Measurements from ENCODE around the gene PDE12.

DNA sequence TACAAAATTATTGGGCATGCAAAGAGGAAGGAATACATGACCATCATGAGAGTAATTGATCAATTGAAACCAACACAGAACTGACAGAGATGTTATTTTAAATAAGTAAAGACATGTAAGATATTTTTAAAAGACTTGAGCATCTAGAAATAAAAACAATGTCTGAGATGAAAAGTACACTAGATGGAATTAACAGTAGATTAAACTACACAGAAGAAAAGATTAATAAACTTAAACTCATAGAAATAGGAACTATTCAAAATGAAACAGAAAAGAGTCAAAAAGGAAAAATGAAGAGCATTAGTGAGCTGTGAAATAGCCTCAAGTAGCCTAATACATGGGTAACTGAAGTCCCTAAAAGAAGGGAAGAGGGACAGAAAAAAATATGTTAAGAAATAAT lies 49.6 kb downstream of the PDE12 start:
- TF ChIP-seq PPARA (CRISPR knock-in tag; IDR thresholded peaks at IDR 0.05; ENCODE audit: borderline replicate concordance) (no peak), ZC3H10 (CRISPR knock-in tag; IDR thresholded peaks at IDR 0.05) (no peak), ZFP30 (CRISPR knock-in tag; IDR thresholded peaks at IDR 0.05) (peak; percentile 90), TSHZ2 (CRISPR knock-in tag; IDR thresholded peaks at IDR 0.05) (no peak), ZNF8 (CRISPR knock-in tag; IDR thresholded peaks at IDR 0.05) (no peak), ZNF565 (CRISPR knock-in tag; conservative IDR thresholded peaks at IDR 0.05; ENCODE audit: low read depth) (no peak)
- TF ChIP-seq, protein P1, sequence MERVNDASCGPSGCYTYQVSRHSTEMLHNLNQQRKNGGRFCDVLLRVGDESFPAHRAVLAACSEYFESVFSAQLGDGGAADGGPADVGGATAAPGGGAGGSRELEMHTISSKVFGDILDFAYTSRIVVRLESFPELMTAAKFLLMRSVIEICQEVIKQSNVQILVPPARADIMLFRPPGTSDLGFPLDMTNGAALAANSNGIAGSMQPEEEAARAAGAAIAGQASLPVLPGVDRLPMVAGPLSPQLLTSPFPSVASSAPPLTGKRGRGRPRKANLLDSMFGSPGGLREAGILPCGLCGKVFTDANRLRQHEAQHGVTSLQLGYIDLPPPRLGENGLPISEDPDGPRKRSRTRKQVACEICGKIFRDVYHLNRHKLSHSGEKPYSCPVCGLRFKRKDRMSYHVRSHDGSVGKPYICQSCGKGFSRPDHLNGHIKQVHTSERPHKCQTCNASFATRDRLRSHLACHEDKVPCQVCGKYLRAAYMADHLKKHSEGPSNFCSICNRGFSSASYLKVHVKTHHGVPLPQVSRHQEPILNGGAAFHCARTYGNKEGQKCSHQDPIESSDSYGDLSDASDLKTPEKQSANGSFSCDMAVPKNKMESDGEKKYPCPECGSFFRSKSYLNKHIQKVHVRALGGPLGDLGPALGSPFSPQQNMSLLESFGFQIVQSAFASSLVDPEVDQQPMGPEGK (CRISPR knock-in tag; IDR thresholded peaks at IDR 0.05; ENCODE audit: borderline replicate concordance), result no peak
- TF ChIP-seq, protein P2, sequence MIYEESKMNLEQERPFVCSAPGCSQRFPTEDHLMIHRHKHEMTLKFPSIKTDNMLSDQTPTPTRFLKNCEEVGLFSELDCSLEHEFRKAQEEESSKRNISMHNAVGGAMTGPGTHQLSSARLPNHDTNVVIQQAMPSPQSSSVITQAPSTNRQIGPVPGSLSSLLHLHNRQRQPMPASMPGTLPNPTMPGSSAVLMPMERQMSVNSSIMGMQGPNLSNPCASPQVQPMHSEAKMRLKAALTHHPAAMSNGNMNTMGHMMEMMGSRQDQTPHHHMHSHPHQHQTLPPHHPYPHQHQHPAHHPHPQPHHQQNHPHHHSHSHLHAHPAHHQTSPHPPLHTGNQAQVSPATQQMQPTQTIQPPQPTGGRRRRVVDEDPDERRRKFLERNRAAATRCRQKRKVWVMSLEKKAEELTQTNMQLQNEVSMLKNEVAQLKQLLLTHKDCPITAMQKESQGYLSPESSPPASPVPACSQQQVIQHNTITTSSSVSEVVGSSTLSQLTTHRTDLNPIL (CRISPR knock-in tag; IDR thresholded peaks at IDR 0.05; ENCODE audit: low read depth), result no peak

Data from SK-N-SH treated with all-trans-retinoic acid at 6 μM for 48 hours (cell line).